G401.6 (cell line): Measurements from ENCODE around the gene MYRIP.
"Not testable (repeated sequence)": the region's sequence is repeated elsewhere in the genome, so short reads cannot be mapped to it uniquely, and the experiment has no call there.

ENCODE experiments used
- FAIRE-seq: peaks from 2 replicates; lab custom pipeline; 2012; peaks lifted over from hg19 to GRCh38; lab: Jason Lieb, UNC

The MYRIP gene

GRCh38 chr3:40130721-40131120 is 321.3 kb downstream of the MYRIP start:
- no peak for FAIRE-seq

GRCh38 chr3:40133886-40134575 is 324.6 kb downstream of the MYRIP start:
- not testable (repeated sequence) for FAIRE-seq

GRCh38 chr3:40137591-40138295 is 328.3 kb downstream of the MYRIP start:
- no peak for FAIRE-seq

- no peak for FAIRE-seq
Observed at GRCh38 chr3:40143283-40144090, 334.1 kb downstream of the MYRIP start.

- no peak for FAIRE-seq
Observed at GRCh38 chr3:40148827-40149226, 339.4 kb downstream of the MYRIP start.

GRCh38 chr3:40152482-40153133 is 343.2 kb downstream of the MYRIP start:
- no peak for FAIRE-seq

GRCh38 chr3:40160933-40161332 is 351.5 kb downstream of the MYRIP start:
- FAIRE-seq, result no peak

- no peak for FAIRE-seq
Observed at GRCh38 chr3:40162616-40163015, 353.2 kb downstream of the MYRIP start.

GRCh38 chr3:40166997-40167396 is 357.6 kb downstream of the MYRIP start:
- no peak for FAIRE-seq

GRCh38 chr3:40167958-40168357 is 358.5 kb downstream of the MYRIP start:
- FAIRE-seq, result no peak

- FAIRE-seq, result no peak
Observed at GRCh38 chr3:40169983-40170382, 360.6 kb downstream of the MYRIP start.

- no peak for FAIRE-seq
Observed at GRCh38 chr3:40170395-40170794, 361.0 kb downstream of the MYRIP start.

GRCh38 chr3:40172560-40172959 is 363.2 kb downstream of the MYRIP start:
- no peak for FAIRE-seq

- no peak for FAIRE-seq
Observed at GRCh38 chr3:40173227-40173721, 363.9 kb downstream of the MYRIP start.

- no peak for FAIRE-seq
Observed at GRCh38 chr3:40178012-40178594, 368.7 kb downstream of the MYRIP start.

- FAIRE-seq, result no peak
Observed at GRCh38 chr3:40179016-40179415, 369.6 kb downstream of the MYRIP start.

GRCh38 chr3:40181182-40181581 is 371.8 kb downstream of the MYRIP start:
- FAIRE-seq, result no peak

GRCh38 chr3:40185029-40185695 is 375.8 kb downstream of the MYRIP start:
- FAIRE-seq, result no peak

- no peak for FAIRE-seq
Observed at GRCh38 chr3:40186508-40186907, 377.1 kb downstream of the MYRIP start.

- FAIRE-seq, result no peak
Observed at GRCh38 chr3:40187945-40188344, 378.5 kb downstream of the MYRIP start.

- no peak for FAIRE-seq
Observed at GRCh38 chr3:40189118-40189517, 379.7 kb downstream of the MYRIP start.
